IMR-90 (cell line): ENCODE results near the gene PHGDH. TPM values are rescaled to one million over a fixed set of nuclear protein-coding genes. Genes with fewer than 3 reads are reported as not detected.

Experiments used
- ATAC-seq: fragments of 200-7000 bp; cut with Tn5 transposase; 2 replicates; pipeline ENCODE4 v1.9.1; 2020; ENCODE audit warnings: low read depth, mild to moderate bottlenecking, moderate library complexity
- BruUV-seq: library from RNA; stranded (reverse); fragments of 400-500 nt; replicated peaks from 2 replicates; lab custom pipeline; 2021; lab: Mats Ljungman, UMichigan
- CTCF ChIA-PET: fragments of 300-600 bp; formaldehyde crosslinking; extraction: SDS; loops from one replicate; lab custom pipeline; 2021; ENCODE audit warnings: antibody characterized with exemption; lab: Yijun Ruan, JAX
- POLR2A ChIA-PET: fragments of 300-600 bp; sonication (Branson Sonifier 250); formaldehyde crosslinking; loops from one replicate; lab custom pipeline; 2022; ENCODE audit warnings: antibody characterized with exemption; ENCODE audit not compliant: unreplicated experiment; lab: Charles Lee
- DNase-seq: peaks from one replicate; pipeline ENCODE4 v3.0.0; 2013
- H2AFZ ChIP-seq: replicated peaks from 2 replicates; pipeline ENCODE3; 2013; ENCODE audit warnings: low read length, mild to moderate bottlenecking; ENCODE audit not compliant: poor library complexity
- H2AK5ac ChIP-seq: 2 replicates; pipeline ENCODE4 v1.6.1; 2013; ENCODE audit warnings: low read depth, low read length, inconsistent platforms
- H2AK9ac ChIP-seq: replicated peaks from 2 replicates; pipeline ENCODE3; 2013; ENCODE audit warnings: mild to moderate bottlenecking, low read depth, low read length, moderate library complexity; ENCODE audit not compliant: poor library complexity
- H2BK120ac ChIP-seq: 2 replicates; pipeline ENCODE4 v1.6.1; 2013; ENCODE audit warnings: low read depth, low read length, inconsistent platforms
- H2BK15ac ChIP-seq: 3 replicates; pipeline ENCODE4 v1.6.1; 2013; ENCODE audit warnings: low read depth, low read length, inconsistent platforms
- H2BK20ac ChIP-seq: 2 replicates; pipeline ENCODE4 v1.6.1; 2013; ENCODE audit warnings: low read depth, mild to moderate bottlenecking, inconsistent platforms, low read length, moderate library complexity
- H2BK5ac ChIP-seq: 2 replicates; pipeline ENCODE4 v1.6.1; 2013; ENCODE audit warnings: mild to moderate bottlenecking, low read depth, low read length, inconsistent platforms; ENCODE audit not compliant: poor library complexity, severe bottlenecking
- H3K14ac ChIP-seq: replicated peaks from 2 replicates; pipeline ENCODE4 v1.6.1; 2013; ENCODE audit warnings: low read depth, low read length, inconsistent platforms
- H3K18ac ChIP-seq: 2 replicates; pipeline ENCODE4 v1.6.1; 2013; ENCODE audit warnings: low read depth, low read length, control low read depth
- H3K23ac ChIP-seq: 2 replicates; pipeline ENCODE4 v1.6.1; 2013; ENCODE audit warnings: low read depth, low read length, inconsistent platforms
- H3K27ac ChIP-seq: 2 replicates; pipeline ENCODE4 v1.5.1; 2013; ENCODE audit warnings: mild to moderate bottlenecking, control low read depth, low read length; ENCODE audit not compliant: insufficient read depth
- H3K27me3 ChIP-seq: 2 replicates; pipeline ENCODE4 v1.6.1; 2013; ENCODE audit warnings: low read length; ENCODE audit not compliant: control insufficient read depth, insufficient read depth
- H3K36me3 ChIP-seq: 2 replicates; pipeline ENCODE4 v1.6.1; 2013; ENCODE audit warnings: low read length, mixed read lengths; ENCODE audit not compliant: control insufficient read depth, insufficient read depth
- H3K4ac ChIP-seq: 2 replicates; pipeline ENCODE4 v1.6.1; 2013; ENCODE audit warnings: low read depth, low read length, inconsistent platforms
- H3K4me1 ChIP-seq: 2 replicates; pipeline ENCODE4 v1.6.1; 2013; ENCODE audit warnings: low read length, mixed read lengths; ENCODE audit not compliant: control insufficient read depth, insufficient read depth
- H3K4me2 ChIP-seq: 2 replicates; pipeline ENCODE4 v1.6.1; 2013; ENCODE audit warnings: low read depth, mild to moderate bottlenecking, control low read depth, low read length, moderate library complexity
- H3K4me3 ChIP-seq: 2 replicates; pipeline ENCODE4 v1.5.1; 2013; ENCODE audit warnings: low read depth, mild to moderate bottlenecking, control low read depth, low read length, moderate library complexity; ENCODE audit not compliant: insufficient read depth
- H3K56ac ChIP-seq: 2 replicates; pipeline ENCODE4 v1.6.1; 2013; ENCODE audit warnings: low read length, inconsistent platforms; ENCODE audit not compliant: insufficient read depth; ENCODE audit errors: extremely low read depth
- H3K79me1 ChIP-seq, 2 experiments: 2 replicates each; pipeline ENCODE4 v1.6.1; 2013; ENCODE audit warnings: low read length in 2 of 2, inconsistent platforms in 1 of 2, low read depth in 1 of 2
- H3K9ac ChIP-seq: 2 replicates; pipeline ENCODE4 v1.6.1; 2013; ENCODE audit warnings: low read depth, low read length, control low read depth
- H3K9me1 ChIP-seq: 2 replicates; pipeline ENCODE4 v1.6.1; 2013; ENCODE audit warnings: low read length, inconsistent platforms; ENCODE audit not compliant: insufficient read depth
- H3K9me3 ChIP-seq: 2 replicates; pipeline ENCODE4 v1.6.1; 2013; ENCODE audit warnings: low read length; ENCODE audit not compliant: control insufficient read depth, insufficient read depth
- H4K20me1 ChIP-seq: 2 replicates; pipeline ENCODE4 v1.6.1; 2013; ENCODE audit warnings: low read length, inconsistent platforms; ENCODE audit not compliant: insufficient read depth
- H4K5ac ChIP-seq: 2 replicates; pipeline ENCODE4 v1.6.1; 2013; ENCODE audit warnings: mild to moderate bottlenecking, low read depth, low read length, control low read depth
- H4K8ac ChIP-seq, 2 experiments: 2 replicates each; pipeline ENCODE4 v1.6.1; 2013; ENCODE audit warnings: low read depth in 2 of 2, low read length in 2 of 2, control low read depth in 1 of 2, inconsistent platforms in 1 of 2
- H4K91ac ChIP-seq: 2 replicates; pipeline ENCODE4 v1.6.1; 2013; ENCODE audit warnings: low read depth, low read length, inconsistent platforms; ENCODE audit not compliant: insufficient read depth
- ELK1 ChIP-seq: fragments of 150-350 bp; IDR thresholded peaks from 2 replicates; pipeline ENCODE4 v1.6.1; 2016; ENCODE audit warnings: low read depth, mild to moderate bottlenecking, low read length, moderate library complexity, borderline replicate concordance
- MXI1 ChIP-seq: IDR thresholded peaks from 2 replicates; pipeline ENCODE4 v1.6.1; 2012; ENCODE audit warnings: low read depth, mild to moderate bottlenecking, low read length, moderate library complexity, borderline replicate concordance
- NFE2L2 ChIP-seq: fragments of 150-350 bp; IDR thresholded peaks from 2 replicates; pipeline ENCODE4 v1.6.1; 2016; ENCODE audit warnings: low read depth, mild to moderate bottlenecking, low read length
- POLR2A ChIP-seq: IDR thresholded peaks from 2 replicates; pipeline ENCODE4 v1.6.1; 2012; ENCODE audit warnings: mild to moderate bottlenecking, low read depth, low read length
- RCOR1 ChIP-seq: IDR thresholded peaks from 2 replicates; pipeline ENCODE4 v1.6.1; 2012; ENCODE audit warnings: mild to moderate bottlenecking, low read length, improper control_type of control experiment; ENCODE audit not compliant: insufficient replicate concordance
- RFX5 ChIP-seq: IDR thresholded peaks from 2 replicates; pipeline ENCODE4 v1.8.0; 2012; ENCODE audit warnings: low read depth, mild to moderate bottlenecking, low read length, moderate library complexity
- SMC3 ChIP-seq: fragments of 150-350 bp; IDR thresholded peaks from 2 replicates; pipeline ENCODE4 v1.6.1; 2016; ENCODE audit warnings: low read depth, mild to moderate bottlenecking, antibody characterized with exemption, low read length, moderate library complexity
- WGBS, 2 experiments: methylation state at CpG; one replicate each; pipeline versions ENCODE4 v1.1.5 to v1.1.7; 2013; ENCODE audit warnings: missing lambda C conversion rate in 2 of 2; ENCODE audit not compliant: insufficient read length in 1 of 2; ENCODE audit errors: extremely low coverage in 2 of 2; 5-methylcytosine and 5-hydroxymethylcytosine counted together
- dilution Hi-C: fragments of 300-500 bp; cut with HindIII; formaldehyde crosslinking; loops from one replicate; pipeline ENCODE4 v1.14.3; 2018; ENCODE audit warnings: low sequenced_read_pairs; ENCODE audit not compliant: unreplicated experiment
- in situ Hi-C: fragments of 300-500 bp; cut with MboI; formaldehyde crosslinking; loops from 3 replicates; pipeline ENCODE4 v1.14.3; 2019; ENCODE audit warnings: low sequenced_read_pairs, inconsistent platforms, mixed read lengths
- intact Hi-C: fragments of 100-400 bp; cut with micrococcal nuclease; formaldehyde crosslinking; loops from 2 replicates; pipeline ENCODE4 v1.10.0; 2022
- polyA plus RNA-seq, 3 experiments: library from polyadenylated mRNA; depleted of rRNA; stranded (reverse); fragments of >200 nt; gene quantifications; 2 replicates each; pipeline ENCODE4 v1.2.3, GENCODE V29; 2012; ENCODE audit warnings: low replicate concordance in 1 of 3
- total RNA-seq: library from RNA; depleted of rRNA; stranded (reverse); fragments of >200 nt; gene quantifications from 2 replicates; pipeline ENCODE4 v1.2.3, GENCODE V29; 2012

Gene PHGDH
- total and polyA plus RNA-seq, 2 of the 4 experiments (the other 2 are of a cell fraction): 87.9 to 331 TPM

DNA sequence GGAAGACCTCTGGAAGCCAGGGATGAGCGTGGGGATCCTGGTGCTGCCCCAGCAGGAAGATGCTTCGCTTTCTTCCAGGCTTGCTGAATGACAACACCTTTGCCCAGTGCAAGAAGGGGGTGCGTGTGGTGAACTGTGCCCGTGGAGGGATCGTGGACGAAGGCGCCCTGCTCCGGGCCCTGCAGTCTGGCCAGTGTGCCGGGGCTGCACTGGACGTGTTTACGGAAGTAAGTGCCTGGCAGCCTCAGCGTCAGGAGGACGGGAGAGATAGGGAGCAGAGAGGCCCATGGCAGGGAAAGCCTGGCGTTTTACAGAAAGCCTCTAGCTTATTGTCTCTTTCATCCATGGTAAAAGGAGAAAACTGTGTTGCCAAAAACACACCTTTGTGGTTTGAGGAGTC, 23.5 kb downstream of the PHGDH start:
- H2AFZ ChIP-seq: no peak overlapping the region
- intact Hi-C loops (no loop called here), dilution Hi-C loops (no loop called here), in situ Hi-C loops (loop anchor here (10.0 kb wide), 1 partner anchor 190 kb away; no protein-coding TSS in a partner anchor)
- DNase-seq (no peak), ATAC-seq (no peak)
- no peak overlapping the region for H2AK5ac ChIP-seq
- BruUV-seq: no TSS peak
- no peak overlapping the region for H3K9ac ChIP-seq
- peaks cover 21% of the 10 kb centered on the region; the same call in 1 of the 2 replicates for H4K20me1 ChIP-seq
- H3K4me1 ChIP-seq: no peaks in the 10 kb centered on the region
- no peak overlapping the region for H2AK9ac ChIP-seq
- no peak overlapping the region for H3K4me3 ChIP-seq
- no peak overlapping the region for H3K4me2 ChIP-seq
- H3K23ac ChIP-seq: no peak overlapping the region
- H3K27ac ChIP-seq: no peak overlapping the region
- no peak overlapping the region for H2BK20ac ChIP-seq
- no peaks in the 10 kb centered on the region for H3K9me3 ChIP-seq
- POLR2A ChIA-PET: interaction anchor here (0.6 kb wide), 1 partner anchor 1909 kb away, joined by 3 read pairs; no protein-coding TSS in a partner anchor
- no peak overlapping the region for H4K5ac ChIP-seq
- H2BK120ac ChIP-seq: no peak overlapping the region
- peaks cover 9% of the 10 kb centered on the region; the same call in 1 of the 2 replicates for H3K9me1 ChIP-seq
- no peak for TF ChIP-seq SMC3
- TF ChIP-seq MXI1: no peak
- no peak for TF ChIP-seq ELK1
- no peak for TF ChIP-seq POLR2A
- TF ChIP-seq NFE2L2: no peak
- TF ChIP-seq RFX5: no peak
- TF ChIP-seq RCOR1: no peak
- peaks cover 0 to 28% of the 10 kb centered on the region in 2 experiments; a peak in 3 of 4 replicates for H3K79me1 ChIP-seq
- no peak overlapping the region for H3K14ac ChIP-seq
- H3K18ac ChIP-seq: no peak overlapping the region
- H3K27me3 ChIP-seq: no peaks in the 10 kb centered on the region
- H3K36me3 ChIP-seq: peaks cover 72% of the 10 kb centered on the region
- no peak overlapping the region for H3K56ac ChIP-seq
- H2BK15ac ChIP-seq: no peak overlapping the region
- H4K8ac ChIP-seq: no peak overlapping the region
- H3K4ac ChIP-seq: no peak overlapping the region
- H2BK5ac ChIP-seq: no peak overlapping the region
- CTCF ChIA-PET: interaction anchor here (1.0 kb wide), 1 partner anchor 11 kb away, joined by 3 read pairs; no protein-coding TSS in a partner anchor
- H4K91ac ChIP-seq: no peak overlapping the region
- WGBS, 2 experiments: 97% methylated on average over 5 of the region's 14 CpGs; no CpG with 5 or more reads in 1 of the 2 experiments
